Raji (cell line): ENCODE results near the gene MRI1.

Experiments
- POLR2A ChIP-seq: IDR thresholded peaks from 2 replicates; pipeline ENCODE4 v1.6.1; 2011; ENCODE audit warnings: low read depth, low read length, control low read depth; ENCODE audit not compliant: insufficient read depth

The MRI1 gene

DNA sequence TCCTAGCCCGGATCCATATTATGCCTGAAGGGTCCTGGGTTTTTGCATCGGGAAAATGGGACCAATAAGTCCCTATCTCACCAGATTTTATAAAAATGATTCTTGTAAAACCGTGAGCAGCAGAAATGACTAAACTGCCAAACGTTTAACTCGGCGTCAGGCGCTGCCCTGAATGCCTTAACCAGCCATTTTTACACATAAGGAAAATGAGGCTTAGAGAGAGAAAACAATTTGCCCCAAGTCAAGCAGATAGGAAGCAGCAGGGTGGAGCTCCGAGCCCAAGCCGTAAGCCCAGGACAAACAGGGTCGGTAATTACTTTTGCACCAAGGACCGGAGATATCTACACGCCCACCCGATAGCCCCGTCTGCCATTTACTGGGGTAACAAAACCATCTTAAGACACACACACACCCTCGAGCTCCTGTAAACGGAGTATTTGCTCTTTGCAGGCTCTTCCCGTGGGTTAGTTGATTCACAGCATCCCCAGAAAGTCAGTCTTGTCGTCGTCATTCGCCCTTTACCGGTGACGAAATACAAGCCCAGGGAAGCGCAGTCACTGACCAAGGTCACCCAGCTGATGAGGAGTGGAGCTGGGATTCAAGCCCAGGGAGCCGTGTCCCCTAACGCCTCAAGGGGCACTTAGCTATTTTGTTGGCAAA is 16.0 kb upstream of the MRI1 start:
- TF ChIP-seq POLR2A, result no peak

DNA sequence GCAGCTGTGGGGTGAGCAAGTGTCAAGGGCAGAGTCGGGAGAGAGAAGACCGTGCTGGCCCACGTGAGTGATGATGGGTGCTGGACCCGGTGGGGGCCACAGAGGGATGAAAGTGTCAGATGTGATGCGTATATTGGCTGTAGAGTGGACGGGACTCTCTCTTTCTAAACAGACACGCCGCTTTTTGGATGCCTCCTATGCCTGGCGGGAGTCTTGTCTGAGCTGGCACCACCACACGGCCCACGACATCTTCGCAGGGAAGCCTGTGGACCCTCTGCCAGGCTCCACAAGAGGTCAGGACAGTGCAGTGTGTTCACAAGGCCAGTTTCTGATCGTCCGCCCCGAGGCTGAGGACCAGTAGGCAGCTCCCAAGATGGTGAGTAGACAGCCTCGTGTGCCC is 12.9 kb upstream of the MRI1 start:
- no peak for TF ChIP-seq POLR2A

DNA sequence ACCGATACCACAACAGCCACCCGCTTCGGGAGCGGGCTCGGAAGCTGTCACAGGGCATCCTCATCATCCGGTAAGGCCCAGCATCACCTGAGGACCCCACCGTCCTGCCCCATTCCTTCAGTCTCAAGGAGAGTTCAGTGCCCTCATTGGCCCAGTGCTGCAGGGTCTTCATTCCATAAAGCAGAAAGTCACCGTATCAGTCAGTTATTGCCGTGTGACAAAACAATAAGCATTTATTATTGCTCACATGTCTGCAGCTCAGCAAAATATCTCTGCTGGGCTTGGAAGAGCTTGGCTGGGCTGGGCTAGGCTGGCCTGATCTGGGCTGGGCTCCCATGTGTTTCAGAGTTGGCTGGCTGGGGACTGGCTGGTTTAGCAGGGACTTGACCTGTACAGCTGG is 8.1 kb upstream of the MRI1 start:
- TF ChIP-seq POLR2A, result no peak

DNA sequence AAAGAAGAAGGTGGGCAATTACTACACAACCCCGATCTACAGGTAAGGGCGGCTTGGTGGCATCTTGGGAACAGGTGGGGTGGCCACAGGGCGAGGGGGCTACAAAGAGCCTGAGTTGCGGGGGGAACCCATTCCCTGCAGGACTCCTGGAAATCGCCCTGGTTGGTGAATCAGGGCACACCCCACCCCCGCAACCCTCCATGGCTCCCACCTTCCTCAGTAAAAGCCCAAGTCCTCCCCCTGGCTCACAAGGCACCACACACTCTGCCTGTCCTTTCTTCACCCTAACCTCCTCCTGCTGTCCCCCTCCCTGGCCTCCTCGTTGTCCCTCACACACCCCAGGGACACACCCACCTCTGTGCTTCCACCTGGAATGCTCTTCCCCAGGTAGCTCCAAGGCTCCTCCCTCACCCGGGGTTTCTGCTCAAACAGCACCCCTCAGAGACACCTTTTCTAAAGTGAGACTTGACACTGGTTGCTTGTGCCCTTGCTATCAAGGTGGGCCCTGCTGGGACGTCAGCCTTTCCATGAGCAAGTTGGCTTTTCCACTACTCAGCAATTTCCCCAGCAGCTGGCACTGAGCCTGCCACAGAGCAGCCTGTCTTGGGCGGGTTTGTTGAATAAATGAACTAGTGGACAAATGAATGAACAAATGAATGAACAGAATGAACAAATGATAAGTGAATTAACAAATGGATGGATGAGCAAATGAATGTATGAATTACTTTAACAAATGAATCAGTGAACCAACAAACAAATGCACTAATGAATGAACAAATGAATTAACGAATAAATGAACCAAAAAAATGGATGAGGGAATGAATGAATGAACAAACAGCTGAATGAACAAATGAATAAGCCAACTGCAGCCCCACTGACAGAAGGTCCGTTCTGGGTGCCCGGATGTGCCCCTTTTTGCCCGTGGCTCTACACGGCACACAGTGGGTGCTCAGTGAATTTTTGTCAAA is 6.2 kb upstream of the MRI1 start:
- no peak for TF ChIP-seq POLR2A

DNA sequence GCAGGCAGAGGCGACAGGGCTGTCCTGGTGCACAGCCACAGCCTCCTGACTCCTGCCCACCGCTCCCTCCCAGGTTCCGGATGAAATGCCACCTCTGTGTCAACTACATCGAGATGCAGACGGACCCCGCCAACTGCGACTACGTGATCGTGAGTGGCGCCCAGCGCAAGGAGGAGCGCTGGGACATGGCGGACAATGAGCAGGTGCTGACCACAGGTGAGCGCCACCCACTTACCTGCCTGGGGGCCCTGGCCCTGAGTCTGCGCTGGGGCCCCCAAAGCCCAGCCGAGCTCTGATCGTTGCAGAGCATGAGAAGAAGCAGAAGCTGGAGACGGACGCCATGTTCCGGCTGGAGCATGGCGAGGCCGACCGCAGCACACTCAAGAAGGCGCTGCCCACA is 5.5 kb upstream of the MRI1 start:
- TF ChIP-seq POLR2A, result no peak

DNA sequence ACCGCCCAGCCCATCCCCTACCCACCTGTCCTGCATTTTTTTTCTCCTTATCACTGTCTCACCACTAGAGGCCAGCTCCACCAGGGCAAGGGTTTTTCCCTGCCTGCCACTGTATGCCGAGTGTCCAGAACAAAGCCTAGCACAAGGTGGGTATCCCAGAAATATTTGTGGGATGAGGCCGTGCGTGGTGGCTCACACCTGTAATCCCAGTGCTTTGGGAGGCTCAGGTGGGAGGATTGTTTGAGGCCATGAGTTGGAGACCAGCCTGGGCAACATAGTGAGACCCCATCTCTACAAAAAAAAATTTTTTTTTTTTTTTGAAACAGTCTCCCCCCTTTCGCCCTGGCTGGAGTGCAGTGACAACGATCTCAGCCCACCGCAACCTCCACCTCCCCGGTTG is 2.9 kb upstream of the MRI1 start:
- no peak for TF ChIP-seq POLR2A

DNA sequence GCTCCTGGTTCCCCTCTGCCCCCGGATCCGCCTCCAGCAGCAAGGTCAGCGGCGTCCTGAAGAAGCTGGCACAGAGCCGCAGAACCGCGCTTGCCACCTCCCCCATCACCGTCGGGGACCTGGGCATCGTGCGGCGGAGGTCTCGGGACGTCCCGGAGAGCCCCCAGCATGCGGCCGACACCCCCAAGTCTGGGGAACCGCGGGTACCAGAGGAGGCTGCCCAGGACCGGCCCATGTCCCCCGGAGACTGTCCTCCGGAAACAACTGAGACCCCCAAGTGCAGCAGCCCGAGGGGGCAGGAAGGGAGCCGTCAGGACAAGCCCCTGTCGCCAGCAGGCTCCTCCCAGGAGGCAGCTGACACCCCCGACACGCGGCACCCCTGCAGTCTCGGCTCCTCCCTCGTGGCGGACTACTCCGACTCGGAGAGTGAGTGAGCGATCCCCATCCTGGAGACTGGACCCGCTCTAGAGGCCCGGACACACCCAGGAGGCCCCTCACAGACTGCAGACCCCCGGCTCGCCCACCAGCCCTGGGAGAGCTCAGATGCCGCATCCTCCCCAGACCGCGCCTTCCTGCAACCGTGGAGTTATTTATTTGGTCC is 1.6 kb upstream of the MRI1 start:
- TF ChIP-seq POLR2A, result no peak

DNA sequence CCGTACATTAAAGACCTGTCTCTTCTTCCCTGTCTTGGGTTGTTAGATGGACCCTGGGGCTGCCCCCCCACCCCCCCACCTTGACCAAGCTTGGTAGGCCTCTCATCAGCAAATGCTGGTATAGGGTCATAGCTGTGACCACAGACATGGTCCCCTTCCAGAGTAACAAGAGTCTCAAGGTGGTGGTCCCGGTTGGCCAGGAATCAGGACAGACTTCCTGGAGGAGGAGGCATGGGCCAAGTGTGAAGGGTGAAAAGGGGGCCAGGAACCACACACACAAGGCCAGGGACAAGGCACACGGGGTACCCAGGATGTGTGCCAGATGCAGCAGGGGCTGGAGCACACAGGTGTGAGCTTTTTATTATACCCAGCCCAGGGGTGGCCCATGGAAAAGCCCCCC is 1.1 kb upstream of the MRI1 start:
- TF ChIP-seq POLR2A, result no peak

DNA sequence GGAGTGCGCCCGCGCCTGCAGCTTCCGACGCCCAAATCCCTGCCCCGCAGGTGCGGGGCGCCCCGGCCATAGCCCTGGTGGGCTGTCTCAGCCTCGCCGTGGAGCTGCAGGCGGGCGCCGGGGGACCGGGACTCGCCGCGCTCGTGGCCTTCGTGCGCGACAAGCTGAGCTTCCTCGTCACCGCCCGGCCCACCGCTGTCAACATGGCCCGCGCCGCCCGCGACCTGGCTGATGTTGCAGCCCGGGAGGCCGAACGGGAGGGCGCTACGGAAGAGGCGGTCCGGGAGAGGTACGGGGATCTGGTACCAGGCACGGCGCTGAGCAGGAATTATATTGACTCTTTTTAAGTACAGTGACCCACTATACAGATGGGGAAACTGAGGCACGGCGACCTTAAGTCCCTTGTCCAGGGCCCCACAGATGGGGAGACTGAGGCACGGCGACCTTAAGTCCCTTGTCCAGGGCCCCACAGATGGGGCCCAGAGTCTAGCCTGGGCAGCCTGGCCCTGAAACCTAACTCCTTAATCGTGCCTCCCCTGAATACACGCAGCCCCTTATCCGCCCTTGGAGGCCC is 586 bp downstream of the MRI1 start:
- no peak for TF ChIP-seq POLR2A

DNA sequence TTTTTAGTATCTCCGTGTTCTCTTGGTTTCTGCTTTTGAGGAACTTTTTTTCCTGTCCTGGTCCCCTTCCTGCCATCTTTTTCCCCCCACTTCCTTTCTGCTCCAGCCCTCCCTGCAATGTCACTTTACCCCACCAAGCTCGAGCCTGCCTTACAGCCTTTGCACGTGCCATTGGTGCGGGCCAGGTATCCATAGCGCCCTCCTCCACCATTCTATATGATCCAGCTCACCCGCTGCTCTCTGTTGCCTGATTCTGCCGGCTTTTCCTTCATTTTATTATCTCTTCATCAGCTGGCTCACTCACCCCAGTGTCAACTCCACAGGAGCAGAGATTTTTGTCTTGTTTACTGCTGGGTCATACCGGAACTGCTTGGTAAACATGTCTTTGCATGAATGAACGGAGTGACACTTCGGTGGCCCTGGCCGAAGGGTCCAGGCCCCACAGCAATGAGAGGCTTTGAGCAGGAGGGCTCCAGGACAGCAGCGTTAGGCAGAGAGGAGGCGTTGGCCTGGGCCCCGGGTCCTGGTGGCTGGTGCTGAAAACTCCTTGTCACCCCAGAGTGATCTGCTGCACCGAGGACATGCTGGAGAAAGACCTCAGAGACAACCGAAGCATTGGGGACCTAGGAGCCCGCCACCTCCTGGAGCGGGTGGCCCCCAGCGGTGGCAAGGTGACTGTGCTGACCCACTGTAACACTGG is 1.2 kb downstream of the MRI1 start:
- TF ChIP-seq POLR2A, result no peak

DNA sequence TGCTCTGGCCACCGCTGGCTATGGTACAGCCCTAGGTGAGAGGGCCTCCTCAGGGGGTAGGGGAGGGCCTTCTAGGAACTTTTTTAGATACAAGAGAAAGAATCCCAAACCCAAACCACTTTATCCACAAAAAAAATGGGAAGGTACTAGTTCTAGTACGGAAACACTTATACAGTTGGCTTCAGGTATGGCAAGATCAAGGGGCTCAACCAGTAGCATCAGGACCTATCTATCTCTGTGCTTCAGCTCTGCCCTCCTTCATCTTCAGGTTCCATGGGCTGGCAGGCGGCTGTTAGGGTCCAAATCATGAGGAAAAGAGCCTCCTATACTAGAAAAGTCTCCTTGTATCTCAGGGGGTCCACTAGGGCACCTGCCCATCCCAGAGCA is 1.8 kb downstream of the MRI1 start:
- no peak for TF ChIP-seq POLR2A

DNA sequence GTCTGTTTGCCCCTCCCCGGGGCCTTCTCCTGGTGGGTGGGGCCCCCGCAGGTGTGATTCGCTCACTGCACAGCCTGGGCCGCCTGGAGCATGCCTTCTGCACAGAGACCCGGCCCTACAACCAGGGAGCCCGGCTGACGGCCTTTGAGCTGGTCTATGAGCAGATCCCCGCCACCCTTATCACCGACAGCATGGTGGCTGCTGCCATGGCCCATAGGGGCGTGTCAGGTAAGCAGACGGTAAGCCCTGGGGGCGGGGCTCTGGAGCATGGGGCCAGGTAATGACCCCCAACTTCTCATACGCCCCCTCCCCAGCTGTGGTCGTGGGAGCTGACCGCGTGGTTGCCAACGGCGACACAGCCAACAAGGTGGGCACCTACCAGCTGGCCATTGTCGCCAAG is 4.2 kb downstream of the MRI1 start:
- TF ChIP-seq POLR2A, result no peak

DNA sequence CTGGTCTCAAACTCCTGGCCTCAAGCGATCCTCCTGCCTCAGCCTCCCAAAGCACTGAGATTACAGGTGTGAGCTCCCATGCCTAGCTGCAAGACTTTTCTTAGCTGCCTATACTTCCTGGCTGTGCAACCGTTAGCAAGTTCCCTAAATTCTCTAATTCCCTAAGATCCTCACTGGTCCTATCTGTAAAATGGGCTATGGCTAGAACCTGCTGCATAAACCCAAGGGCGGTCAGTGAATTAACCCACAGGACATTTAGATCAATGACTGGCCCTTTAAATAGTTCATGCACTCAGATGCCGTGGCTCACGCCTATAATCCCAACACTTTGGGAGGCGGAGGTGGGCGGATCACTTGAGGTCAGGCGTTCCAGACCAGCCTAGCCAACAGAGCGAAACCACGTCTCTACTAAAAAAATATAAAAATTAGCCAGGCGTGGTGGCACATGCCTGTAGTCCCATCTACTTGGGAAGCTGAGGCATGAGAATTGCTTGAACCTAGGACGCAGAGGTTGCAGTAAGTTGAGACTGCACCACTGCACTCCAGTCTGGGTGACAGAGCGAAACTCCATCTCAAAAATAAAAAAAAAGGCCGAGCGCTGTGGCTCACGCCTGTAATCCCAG is 5.8 kb downstream of the MRI1 start:
- TF ChIP-seq POLR2A, result no peak
